Epithelial cell of prostate (primary cell): ENCODE data around the gene DLGAP5.

Experiments used
- DNase-seq: peaks from one replicate; pipeline ENCODE4 v3.0.0-alpha.2; 2011; ENCODE audit warnings: low read depth, low spot score
- H3K27ac ChIP-seq: fragments of 450-650 bp; 2 replicates; pipeline ENCODE4 v1.5.1; 2017; ENCODE audit warnings: mild to moderate bottlenecking

The DLGAP5 gene

GRCh38 chr14:55188686-55189295, 2.6 kb downstream of the DLGAP5 start:
- no peak overlapping the region for H3K27ac ChIP-seq
- DNase-seq, result no peak

- no peak overlapping the region for H3K27ac ChIP-seq
- DNase-seq, result no peak
Measured at GRCh38 chr14:55180434-55180833, 11.0 kb downstream of the DLGAP5 start.

DNA sequence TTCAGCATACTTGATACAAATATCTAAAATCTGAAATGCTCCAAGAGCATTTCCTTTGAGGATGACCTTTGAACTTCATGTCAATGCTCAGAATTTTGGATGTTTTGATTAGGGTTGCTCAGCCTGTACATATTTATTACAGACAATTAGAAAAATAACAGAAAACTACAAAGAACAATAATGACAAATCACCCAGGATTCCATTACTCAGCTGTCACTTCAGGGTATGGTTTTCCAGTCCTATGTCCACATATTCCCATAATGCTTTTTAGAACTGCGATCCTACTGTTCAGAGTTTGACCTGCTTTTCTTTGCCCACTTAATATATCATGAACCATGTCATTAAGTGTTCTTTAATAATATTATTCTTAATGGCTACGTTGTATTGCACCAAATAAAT, 11.4 kb downstream of the DLGAP5 start:
- no peak overlapping the region for H3K27ac ChIP-seq
- DNase-seq, result no peak

- no peak overlapping the region for H3K27ac ChIP-seq
- DNase-seq, result no peak
Measured at GRCh38 chr14:55170526-55170925, 20.9 kb downstream of the DLGAP5 start.

- H3K27ac ChIP-seq, result no peak overlapping the region
- DNase-seq, result no peak
Measured at GRCh38 chr14:55160989-55161388, 30.4 kb downstream of the DLGAP5 start.

GRCh38 chr14:55158412-55158811, 33.0 kb downstream of the DLGAP5 start:
- no peak overlapping the region for H3K27ac ChIP-seq
- DNase-seq, result no peak

DNA sequence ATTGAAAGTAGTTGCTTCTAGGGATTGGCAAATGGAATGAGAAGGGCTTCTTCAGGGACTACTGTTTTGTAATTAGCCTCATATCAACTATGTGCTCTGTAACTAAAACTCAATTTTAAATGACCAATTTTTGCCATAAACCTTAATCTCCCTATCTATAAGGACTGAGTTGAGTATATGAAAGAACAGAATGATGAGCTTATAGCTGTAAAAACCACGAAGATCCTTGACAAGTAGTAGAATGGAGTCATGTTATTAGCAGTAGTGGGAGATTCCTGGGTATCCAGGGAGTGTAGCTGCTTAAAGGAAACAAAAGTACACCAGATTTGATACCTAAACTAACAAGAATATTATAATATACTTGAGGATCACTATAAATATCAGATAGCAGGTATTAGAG, 34.3 kb downstream of the DLGAP5 start:
- DNase-seq, result no peak

DNA sequence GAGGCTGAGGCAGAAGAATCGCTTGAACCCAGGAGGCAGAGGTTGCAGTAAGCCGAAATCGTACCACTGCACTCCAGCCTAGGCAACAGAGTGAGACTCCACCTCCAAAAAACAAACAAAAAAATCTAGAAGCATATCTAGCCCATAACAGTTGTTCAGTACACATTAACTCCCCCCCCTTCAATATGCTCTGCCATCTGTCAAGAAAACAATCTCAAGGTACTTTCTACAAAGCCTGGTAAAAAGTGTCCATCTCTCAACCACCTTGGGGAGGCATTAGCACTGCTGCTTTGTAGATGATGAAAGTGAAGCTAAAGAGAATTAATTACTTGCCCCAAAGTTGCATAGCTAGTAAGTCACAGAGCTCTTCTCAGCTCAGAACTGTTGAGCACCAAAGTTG, 37.4 kb downstream of the DLGAP5 start:
- DNase-seq, result no peak
- H3K27ac ChIP-seq, result no peak overlapping the region

More for the DNA sequence above, 34.3 kb downstream of the DLGAP5 start:
- no peak overlapping the region for H3K27ac ChIP-seq

DNA sequence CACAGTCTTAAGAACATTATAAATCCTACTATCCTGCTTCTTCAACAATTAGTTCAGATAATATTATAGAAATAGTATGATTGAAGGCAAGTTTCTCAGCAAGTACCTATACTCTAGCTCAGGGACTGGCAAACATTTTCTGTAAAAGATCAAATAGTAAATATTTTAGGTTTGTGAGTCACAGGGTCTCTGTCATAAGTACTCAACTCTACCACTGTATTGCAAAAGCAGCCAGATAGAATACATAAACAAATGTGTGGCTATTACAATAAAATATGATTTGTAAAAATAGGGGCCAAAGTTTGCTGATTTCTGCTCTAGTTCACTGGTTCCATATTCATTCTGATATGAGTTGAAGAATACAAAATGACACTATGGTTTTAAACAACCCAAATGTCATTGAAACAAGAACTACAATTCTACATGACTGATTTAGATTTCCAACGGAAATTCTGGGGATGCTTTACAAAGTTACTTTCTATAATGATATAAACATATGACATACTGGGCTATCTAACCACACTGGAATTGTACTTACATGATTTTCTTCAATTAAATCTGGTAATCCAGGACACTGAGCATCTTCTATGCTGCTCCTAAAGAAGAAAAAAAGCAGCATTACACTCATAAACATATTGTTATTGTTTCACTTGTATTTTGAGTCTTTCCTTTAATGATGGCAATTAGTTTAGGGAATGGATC, 39.2 kb downstream of the DLGAP5 start:
- H3K27ac ChIP-seq, result no peak overlapping the region
- DNase-seq, result no peak

- H3K27ac ChIP-seq, result no peak overlapping the region
- no peak for DNase-seq
Measured at GRCh38 chr14:55151601-55152000, 39.8 kb downstream of the DLGAP5 start.

GRCh38 chr14:55146425-55146824, 45.0 kb downstream of the DLGAP5 start:
- DNase-seq, result no peak
- H3K27ac ChIP-seq, result no peak overlapping the region

GRCh38 chr14:55142466-55142865, 48.9 kb downstream of the DLGAP5 start:
- H3K27ac ChIP-seq, result no peak overlapping the region
- DNase-seq, result no peak

- no peak overlapping the region for H3K27ac ChIP-seq
- no peak for DNase-seq
Measured at GRCh38 chr14:55141825-55142224, 49.6 kb downstream of the DLGAP5 start.

- H3K27ac ChIP-seq, result no peak overlapping the region
- DNase-seq, result no peak
Measured at GRCh38 chr14:55139696-55140509, 51.5 kb downstream of the DLGAP5 start.

DNA sequence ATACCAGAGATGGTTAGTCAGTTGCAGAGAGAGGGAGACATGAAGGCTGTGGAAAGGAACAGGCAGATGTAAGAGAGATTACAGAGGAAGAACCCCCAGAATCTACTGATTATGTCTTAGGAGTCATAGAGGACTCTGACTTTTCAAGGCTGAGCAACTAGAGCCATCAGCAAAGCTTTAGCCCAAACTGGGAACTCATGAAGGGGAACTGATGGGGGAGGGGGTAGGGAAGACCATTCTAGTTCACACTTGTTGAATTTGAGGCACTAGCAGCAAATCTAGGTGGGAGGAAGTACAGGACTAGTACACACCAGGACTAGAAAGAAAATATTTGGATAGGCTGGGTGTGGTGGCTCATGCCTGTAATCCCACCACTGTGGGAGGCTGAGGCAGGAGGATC, 52.2 kb downstream of the DLGAP5 start:
- no peak overlapping the region for H3K27ac ChIP-seq
- DNase-seq, result no peak

DNA sequence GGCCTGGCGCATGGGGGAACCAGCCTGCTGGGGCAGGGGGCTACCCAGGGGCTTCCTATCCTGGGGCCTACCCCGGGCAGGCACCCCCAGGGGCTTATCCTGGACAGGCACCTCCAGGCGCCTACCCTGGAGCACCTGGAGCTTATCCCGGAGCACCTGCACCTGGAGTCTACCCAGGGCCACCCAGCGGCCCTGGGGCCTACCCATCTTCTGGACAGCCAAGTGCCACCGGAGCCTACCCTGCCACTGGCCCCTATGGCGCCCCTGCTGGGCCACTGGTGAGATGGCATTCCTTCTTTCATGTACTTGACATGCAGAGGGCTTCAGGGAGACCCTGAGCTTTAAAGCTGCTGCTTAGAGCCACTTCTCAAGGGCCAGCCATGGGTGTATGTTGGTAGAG, 53.3 kb downstream of the DLGAP5 start:
- DNase-seq, result no peak
- no peak overlapping the region for H3K27ac ChIP-seq

GRCh38 chr14:55136885-55137786, 54.2 kb downstream of the DLGAP5 start:
- no peak for DNase-seq
- no peak overlapping the region for H3K27ac ChIP-seq

GRCh38 chr14:55136241-55136640, 55.1 kb downstream of the DLGAP5 start:
- no peak for DNase-seq

GRCh38 chr14:55133416-55133815, 58.0 kb downstream of the DLGAP5 start:
- H3K27ac ChIP-seq, result no peak overlapping the region
- DNase-seq, result no peak

More at GRCh38 chr14:55136241-55136640, 55.1 kb downstream of the DLGAP5 start:
- H3K27ac ChIP-seq, result no peak overlapping the region
